Measurements from ENCODE around the gene LPAR4.
"Not testable (repeated sequence)": the region's sequence is repeated elsewhere in the genome, so short reads cannot be mapped to it uniquely, and the experiment has no call there.

Gene LPAR4, protein sequence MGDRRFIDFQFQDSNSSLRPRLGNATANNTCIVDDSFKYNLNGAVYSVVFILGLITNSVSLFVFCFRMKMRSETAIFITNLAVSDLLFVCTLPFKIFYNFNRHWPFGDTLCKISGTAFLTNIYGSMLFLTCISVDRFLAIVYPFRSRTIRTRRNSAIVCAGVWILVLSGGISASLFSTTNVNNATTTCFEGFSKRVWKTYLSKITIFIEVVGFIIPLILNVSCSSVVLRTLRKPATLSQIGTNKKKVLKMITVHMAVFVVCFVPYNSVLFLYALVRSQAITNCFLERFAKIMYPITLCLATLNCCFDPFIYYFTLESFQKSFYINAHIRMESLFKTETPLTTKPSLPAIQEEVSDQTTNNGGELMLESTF

DNA sequence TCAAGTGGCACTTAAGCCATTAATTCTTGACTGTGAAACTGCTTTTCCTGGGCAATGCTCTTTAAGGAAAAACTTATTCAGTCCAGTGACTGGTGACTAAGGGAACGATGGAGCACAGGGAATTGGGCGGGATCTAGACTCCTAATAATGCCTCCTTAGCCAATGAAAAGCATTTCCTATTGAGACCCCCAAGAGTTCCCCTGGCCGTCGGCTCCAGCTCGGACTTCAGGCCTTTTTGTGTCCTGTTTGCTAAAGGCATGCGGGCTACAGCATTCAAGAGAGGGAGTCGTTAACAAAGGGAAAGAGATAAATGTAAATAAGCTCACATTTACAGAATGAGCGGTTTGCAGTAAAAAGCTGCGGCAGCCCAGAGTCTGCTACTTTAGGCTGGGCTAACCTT is at the start of gene LPAR4:
Gene LPAR4 (plus strand): TSS at position 232 of the 400 bp plus-strand sequence. CDS start 7,150 bp downstream, outside the sequence.
- DNase-seq = no peak

DNA sequence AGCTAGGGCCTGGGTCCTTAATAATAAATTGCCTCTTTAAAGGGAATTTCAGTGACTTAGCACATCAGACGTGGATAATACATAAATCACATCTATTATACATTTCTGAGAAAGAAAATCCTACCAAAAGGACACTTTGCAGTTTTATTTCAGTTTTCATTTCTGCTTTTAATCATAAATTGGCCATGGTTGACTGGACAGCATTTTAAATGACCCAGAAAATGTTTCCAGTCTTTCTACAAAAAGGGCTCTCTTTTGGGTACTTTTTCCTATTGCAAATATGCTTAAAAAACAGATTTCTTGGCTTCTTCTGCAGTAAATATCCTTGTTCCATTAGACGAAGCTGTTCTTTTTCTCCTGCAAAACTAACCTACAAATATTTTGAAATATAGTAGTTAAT is 41.4 kb upstream of the LPAR4 start:
- no peak for DNase-seq

DNA sequence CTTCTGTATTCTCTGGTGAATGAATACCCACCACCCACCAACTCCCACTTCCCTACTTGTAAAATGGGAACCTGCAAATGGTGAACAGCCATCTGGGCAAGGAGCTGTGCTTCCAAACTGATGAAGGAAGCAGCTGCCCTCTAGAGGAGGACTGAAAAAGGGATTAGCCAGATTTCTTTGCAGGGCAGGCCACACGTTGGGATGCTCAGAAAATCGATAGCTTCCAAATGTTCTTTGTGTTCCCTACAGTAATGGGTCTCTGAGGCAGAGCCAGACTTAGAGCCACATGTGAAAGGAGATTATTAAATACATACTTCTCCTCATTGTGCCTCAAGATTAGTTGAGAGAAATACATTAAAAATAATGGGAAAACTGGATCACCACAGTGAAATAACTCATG is 39.3 kb upstream of the LPAR4 start:
- no peak for DNase-seq

DNA sequence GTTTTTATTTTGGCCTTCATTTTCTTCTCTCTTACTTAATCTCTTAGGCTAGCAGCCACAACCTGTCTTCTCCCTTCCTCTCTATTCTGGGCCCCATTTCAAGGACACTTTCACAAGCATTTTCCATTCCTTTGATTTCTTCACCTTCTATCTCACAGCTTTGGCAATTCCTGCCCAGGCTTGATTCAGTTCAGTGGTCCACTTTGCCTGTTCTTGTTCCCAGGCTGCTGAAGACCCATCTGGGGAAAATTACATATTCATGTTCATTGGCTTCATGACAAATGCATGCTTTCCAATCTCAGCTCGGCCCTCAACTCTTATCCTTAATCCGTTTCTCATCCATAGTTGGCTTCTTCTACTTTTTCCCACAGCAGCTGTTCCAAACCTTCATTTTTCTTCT is 38.7 kb upstream of the LPAR4 start:
- DNase-seq = no peak

DNA sequence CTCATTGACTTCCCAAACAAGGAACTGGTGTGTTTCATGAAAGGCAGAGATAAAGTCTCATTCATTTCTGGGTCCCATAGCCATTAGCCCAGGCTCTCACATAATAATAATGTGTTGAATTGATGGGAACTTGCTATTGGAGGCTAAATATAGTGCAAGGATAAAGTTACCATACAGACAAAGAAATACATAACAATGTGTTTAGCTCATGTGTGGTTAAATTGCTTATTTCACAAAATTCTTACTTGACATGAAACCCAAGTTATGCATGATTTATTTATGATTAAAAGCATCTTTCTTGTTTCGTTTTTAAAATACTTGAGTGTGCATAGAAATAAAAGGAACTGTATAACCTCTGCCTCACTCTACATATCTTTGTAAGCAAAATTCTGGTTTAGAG is 37.3 kb upstream of the LPAR4 start:
- no peak for DNase-seq

DNA sequence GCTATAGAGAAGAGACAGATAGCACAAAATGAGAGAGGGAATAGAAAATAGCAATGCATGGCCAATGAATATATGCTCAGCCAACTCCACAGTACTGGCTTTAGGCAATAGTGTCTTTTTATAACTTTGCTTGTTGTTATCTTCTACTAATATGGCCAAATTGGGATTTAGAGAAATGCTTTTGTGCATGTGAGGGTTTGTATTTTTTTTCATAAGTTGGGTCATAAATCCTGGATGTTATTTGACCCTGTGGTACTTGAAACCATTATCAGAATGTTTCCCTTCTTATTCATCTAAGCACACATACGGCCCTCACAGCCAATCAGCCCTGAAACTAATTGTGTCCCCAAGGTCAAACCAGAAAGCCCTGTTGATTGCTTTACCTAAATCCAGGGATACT is 35.2 kb upstream of the LPAR4 start:
- DNase-seq = no peak

DNA sequence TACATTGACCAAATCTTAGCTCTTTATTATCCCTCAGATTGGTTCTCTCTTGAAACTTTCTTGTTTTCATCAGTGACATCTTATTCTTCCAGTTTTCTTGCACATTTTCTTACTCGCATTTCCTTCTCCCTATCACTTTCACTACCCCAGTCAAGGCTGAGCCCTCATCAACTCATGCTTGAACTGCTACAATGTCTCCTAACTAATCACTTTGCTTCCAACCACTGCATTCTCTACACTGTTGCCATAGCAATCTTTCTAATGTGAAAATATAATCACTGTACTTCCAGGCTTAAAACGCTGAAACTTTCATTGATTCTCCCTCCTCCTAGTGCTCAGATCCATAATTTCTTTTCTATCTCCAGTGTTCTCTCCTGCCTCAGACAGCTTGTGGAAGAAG is 22.2 kb upstream of the LPAR4 start:
- DNase-seq = no peak

DNA sequence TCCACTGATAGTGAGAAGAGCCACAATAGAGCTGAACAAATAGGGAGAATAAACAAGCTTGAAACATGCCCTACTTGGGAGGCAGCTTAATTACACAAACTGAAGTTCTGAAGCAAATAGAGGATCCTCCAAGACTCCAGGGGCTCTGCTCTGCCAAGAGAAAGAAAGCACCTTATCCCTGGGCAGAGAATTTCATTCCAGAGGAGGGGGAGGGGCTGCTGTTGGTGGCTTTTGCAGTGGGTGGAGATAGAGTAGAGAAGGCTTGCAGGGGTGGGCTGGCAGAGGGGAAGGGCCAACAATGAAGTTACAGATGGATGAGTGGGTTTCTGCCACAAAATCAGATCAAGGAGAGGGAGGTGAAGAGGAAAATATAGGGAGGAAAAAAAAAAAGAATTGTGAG is 1.0 kb upstream of the LPAR4 start:
- no peak for DNase-seq

DNA sequence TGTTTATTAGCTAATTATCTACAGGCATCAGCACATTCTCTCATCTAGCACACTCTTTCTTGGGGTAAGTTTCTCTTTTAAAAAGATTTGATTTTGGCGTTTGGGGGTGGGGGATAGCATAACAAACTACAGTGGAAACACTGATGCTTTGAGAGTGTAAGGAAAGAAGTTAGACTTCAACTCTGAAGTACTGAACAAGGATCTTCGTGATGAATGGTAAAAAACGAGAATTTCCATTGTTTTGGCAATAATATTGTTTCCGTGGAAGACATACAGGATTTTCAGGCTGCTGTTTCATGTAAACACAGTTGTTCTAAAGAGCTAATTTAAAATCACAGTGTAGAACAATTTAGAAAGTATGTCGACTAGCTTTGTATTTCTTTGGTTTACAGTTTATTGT is 451 bp downstream of the LPAR4 start:
- DNase-seq = no peak

DNA sequence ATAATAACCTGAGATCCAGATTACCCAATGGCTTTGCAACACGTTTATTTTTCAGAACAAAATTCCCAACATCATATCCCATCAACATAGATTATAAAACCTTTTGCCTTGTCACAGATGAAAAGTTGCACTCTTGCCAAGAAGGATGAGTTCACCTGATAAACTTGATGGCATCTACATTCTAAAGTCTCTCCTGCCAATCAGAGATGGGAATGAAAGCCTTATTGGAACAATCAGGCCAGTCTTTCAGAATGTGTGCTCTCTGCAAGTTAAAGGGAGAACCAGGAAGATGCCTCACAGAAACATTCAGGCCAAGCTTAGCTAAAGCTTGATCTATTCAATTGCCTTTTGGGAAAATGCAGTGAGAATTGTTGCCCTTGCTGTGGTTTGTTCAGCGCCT is 1.3 kb downstream of the LPAR4 start:
- no peak for DNase-seq

DNA sequence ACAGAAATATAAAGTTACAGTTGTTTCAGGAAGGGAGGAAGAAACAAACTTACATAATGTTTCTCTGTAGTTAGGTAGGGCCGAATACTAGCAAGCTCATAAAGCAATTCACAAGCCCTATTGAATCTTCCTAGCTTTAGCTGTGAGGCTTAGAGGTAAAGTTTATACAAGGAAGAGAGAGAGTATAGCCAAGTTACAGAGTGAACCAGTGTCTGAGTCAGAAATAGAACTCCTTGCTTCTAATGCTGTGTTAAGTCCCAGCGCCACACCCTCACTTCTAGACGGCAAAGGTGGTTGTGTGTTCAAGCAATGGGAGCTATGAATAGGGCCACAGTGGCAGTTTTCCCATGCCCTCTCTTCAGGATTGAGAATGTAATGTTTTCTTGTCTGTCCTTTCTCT is 6.1 kb downstream of the LPAR4 start:
- no peak for DNase-seq

DNA sequence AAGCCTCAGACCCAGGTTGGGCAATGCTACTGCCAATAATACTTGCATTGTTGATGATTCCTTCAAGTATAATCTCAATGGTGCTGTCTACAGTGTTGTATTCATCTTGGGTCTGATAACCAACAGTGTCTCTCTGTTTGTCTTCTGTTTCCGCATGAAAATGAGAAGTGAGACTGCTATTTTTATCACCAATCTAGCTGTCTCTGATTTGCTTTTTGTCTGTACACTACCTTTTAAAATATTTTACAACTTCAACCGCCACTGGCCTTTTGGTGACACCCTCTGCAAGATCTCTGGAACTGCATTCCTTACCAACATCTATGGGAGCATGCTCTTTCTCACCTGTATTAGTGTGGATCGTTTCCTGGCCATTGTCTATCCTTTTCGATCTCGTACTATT is 7.4 kb downstream of the LPAR4 start:
- DNase-seq = no peak

DNA sequence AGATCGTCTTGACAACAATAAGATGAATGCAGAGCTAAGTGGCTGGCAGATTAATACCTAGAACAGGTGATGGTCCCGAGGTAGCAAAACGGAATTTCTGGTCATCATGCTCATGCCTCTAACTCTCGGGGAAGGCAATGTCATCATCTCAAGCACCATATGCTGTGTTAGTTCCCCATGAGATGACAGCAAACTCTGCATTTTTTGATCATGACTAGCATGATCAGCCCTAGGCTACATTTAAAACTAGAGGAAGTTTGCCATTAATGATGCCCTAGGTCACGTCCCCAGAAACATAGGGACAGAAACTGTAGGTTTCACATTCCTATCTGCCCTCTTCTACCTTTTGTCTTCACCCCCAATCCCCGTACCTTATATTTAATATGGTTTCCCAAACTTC is 11.6 kb downstream of the LPAR4 start:
- no peak for DNase-seq

DNA sequence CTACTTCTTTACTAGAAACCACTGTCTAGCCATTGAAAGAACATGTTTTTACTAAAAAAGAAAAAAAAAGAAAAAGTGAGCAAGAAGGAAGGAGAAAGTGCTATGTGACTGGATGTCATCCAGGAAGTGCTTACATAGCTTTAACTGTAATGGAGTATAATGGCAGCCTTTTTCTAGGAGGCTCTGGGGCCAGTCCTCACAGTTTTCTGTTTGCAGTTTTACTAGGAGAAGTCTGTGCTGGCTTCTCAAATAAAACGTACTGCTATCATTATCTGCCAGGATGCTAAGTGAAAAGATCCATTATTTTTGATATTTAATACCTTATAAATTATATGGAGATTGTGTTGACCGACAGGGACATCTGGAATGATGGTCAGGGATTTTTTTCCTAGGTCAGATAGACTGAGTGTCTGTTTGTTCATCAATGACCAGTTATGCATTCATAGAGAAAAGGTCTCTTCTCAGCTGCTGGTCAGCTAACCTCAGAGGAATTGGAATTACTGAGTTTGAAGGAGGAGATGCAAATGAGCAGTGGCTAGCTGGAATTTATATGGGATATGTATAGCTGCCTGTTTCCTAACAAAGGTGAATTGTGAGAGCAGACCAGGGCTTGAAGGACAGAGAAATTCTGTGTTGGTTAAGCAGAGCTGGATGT is 21.7 kb downstream of the LPAR4 start:
- DNase-seq = no peak

DNA sequence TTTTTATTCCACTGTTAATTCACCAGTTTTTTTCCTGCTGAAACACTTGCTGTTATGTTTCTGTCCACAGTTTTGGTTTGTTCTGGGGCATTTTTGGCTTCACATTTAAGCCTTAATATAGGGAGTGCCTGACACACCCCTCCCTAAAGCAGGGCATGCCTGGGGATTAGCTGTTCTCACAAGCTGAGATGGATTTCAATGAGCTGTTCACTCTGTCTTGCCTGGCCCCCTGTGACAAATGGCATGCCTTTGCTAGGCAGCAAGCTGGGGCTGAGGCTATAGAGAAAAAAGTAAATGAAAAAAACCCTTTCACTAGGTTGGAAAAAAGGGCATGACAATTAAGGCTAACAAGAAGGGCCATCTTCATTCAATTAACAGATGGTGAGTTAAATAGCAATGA is 22.4 kb downstream of the LPAR4 start:
- no peak for DNase-seq

DNA sequence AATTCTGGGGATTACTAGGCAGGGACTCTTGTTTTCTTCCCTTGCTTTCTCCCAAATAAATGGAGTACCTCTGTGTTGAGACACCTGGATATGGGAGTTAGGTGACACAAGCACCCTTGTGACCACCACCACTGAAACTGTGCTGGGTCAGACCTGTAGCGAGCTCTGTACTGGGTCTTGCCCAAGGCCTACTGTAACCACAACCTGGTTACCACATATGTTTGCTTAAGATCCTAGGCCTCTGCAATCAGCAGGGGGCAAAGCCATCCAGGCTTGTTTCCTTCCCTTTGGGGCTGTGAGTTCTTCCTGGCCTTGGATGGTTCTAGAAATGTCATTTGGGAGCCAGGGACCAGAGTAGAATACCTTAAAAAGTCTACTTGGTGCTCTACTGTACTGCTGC is 49.4 kb downstream of the LPAR4 start:
- DNase-seq = no peak

DNA sequence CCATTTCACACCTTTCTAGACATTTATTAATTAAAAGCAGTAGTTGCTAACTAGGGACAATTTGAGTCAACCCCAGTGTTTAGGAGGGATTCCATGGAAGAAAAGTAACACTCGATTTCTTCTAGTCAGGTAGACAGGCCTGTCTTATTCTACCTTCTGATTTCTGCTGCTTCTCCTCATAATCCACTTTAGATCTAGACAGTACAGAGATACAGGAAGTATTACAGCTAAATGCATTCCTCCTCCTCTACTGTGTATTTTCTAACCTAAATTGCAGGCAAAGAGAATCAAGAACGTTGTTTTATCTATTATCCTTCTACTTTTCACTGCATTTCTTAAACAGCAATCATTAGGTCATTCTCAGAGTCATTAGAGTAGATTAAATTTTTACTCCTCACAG is 52.6 kb downstream of the LPAR4 start:
- DNase-seq = no peak

DNA sequence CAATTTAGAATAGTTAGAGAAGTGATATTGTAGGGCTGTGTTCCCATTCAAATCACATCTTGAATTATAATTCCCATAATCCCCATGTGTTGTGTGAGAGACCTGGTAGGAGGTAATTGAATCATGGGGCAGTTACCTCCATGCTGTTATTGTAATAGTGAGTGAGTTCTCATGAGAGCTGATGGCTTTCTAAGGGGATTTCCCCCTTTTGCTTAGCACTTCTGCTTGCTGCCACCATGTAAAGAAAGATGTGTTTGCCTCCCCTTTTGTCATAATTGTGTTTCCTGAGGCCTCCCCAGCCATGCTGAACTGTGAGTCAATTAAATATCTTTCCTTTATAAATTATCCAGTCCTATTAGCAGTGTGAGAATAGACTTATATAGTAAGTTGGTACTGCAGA is 53.2 kb downstream of the LPAR4 start:
- no peak for DNase-seq

DNA sequence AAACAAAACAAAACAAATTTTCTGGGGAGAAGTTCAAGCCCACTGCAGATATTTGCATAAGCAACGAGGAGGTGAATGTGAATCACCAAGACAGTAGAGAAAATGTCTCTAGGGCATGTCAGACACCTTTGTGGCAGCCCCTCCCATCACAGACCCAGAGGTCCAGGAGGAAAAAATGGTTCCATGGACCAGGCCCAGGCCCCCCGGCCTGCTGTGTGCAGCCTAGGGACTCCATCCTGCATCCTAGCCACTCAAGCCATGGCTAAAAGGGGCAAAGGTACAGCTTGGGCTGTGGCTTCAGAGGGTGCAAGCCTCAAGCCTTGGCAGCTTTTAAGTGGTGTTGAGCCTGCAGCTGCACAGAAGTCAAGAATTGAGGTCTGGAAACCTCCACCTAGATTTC is 54.0 kb downstream of the LPAR4 start:
- no peak for DNase-seq

DNA sequence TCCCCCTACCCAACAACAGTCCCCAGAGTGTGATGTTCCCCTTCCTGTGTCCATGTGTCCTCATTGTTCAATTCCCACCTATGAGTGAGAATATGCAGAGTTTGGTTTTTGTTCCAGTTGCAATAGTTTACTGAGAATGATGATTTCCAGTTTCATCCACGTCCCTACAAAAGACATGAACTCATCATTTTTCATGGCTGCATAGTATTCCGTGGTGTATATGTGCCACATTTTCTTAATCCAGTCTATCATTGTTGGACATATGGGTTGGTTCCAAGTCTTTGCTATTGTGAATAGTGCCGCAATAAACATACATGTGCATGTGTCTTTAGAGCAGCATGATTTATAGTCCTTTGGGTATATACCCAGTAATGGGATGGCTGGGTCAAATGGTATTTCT is 55.0 kb downstream of the LPAR4 start:
- DNase-seq = not testable (repeated sequence)
